Measurements from ENCODE around the gene PABPC1L.

DNA sequence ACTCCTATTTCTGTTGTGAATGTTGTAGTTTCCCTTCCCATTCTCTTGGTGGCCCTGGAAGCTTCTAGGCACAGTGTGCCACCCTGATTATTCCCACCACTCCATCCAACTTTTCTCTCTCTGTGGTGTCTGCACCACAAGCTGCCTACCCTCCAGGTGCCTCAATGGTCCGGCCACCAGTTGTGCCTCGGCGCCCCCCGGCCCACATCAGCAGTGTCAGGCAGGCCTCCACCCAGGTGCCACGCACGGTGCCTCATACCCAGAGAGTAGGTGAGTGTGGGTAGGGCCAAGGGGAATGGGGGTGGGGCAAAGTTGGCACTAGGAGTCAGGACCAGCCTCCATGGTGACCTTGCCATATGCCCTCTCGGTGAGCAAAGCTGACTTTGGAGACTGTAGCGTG is 23.1 kb downstream of the PABPC1L start:
- TF ChIP-seq POLR2AphosphoS5 (IDR thresholded peaks at IDR 0.05), result no peak
- TF ChIP-seq, protein P1, sequence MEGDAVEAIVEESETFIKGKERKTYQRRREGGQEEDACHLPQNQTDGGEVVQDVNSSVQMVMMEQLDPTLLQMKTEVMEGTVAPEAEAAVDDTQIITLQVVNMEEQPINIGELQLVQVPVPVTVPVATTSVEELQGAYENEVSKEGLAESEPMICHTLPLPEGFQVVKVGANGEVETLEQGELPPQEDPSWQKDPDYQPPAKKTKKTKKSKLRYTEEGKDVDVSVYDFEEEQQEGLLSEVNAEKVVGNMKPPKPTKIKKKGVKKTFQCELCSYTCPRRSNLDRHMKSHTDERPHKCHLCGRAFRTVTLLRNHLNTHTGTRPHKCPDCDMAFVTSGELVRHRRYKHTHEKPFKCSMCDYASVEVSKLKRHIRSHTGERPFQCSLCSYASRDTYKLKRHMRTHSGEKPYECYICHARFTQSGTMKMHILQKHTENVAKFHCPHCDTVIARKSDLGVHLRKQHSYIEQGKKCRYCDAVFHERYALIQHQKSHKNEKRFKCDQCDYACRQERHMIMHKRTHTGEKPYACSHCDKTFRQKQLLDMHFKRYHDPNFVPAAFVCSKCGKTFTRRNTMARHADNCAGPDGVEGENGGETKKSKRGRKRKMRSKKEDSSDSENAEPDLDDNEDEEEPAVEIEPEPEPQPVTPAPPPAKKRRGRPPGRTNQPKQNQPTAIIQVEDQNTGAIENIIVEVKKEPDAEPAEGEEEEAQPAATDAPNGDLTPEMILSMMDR (IDR thresholded peaks at IDR 0.05), result no peak
- TF ChIP-seq POLR2A (IDR thresholded peaks at IDR 0.05), result no peak

Data from sigmoid colon (tissue), 4 donors.